Measurements from ENCODE around the gene FARP1.

Gene FARP1

DNA sequence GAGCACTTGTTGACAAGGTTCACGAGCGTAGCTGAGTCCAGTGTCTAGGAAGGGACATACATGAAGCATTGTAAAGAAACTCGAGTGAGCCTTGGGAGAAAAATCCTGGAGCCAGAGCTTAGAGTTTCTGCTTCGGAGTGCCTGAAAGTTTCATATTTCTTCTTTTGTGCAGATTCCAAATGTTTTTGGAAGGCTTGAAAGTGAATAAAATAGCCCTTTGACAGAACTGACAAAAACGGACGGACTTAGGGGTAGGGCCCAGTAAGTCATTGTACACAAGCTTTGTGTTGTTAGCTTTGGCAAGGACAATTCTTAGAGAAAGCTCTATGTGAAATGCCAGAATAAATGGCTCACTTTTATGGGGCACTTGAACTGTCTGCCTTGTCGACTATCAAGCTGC lies 31.4 kb downstream of the FARP1 start:
- no peak for DNase-seq

DNA sequence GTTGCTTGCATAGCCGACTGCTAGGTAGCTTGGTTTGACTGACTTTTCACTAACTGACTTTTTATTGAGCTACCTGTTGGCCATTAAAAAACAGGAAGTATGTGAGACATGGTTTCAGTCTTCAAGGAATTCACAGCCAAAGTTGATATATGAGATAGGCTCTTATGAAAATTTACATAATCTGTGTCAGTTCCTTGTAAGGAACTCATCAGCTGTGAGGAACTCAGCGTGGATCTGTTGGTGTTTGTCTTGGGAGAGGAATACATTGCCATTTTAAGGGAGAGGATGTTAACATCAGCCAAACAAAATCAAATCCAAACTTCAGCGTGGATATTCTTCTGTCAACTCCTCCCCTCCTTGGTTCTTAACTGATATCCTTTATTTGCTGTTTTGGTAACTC lies 32.1 kb downstream of the FARP1 start:
- DNase-seq: no peak

- no peak for DNase-seq
Observed at GRCh38 chr13:98175823-98176222, 32.9 kb downstream of the FARP1 start.

DNA sequence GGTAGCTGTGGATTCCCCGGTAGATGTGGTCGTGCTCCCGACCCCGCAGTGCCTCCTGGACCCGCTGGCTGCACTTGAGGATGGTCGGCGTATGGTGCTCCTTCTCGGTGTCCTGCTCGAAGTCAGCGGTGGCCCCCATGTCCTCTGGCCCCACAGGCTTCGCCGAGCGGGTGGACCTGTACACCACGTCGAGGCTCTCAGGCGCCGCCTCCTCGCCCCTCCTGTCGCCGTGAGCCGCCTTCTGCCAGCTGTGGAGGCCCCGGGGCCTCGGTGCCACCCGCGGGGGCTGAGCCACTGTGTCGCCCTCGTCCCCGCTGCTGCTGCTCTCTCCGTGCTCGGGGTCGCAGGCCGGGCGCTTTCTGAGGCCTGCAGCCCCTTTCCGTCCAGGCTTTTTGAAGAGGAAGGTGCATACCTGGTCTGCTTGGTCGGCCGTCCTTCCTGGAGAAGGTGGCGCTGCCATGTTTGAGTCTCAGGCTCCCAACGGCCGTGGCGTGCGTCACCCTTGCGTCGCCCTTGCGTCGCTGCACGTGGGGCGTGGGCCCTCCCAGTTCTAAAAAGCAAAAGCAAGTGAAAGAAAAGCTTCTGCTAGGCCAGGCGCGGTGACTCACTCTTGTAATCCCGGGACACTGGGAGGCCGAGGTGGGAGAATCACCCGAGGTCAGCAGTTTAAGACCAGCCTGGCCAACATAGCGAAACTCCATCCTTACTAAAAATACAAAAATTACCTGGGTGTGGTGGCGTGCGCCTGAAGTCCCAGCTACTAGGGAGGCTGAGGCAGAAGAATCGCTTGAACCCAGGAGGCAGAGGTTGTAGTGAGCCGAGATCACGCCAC lies 34.1 kb downstream of the FARP1 start, which contains the start of gene RNF113B:
Gene RNF113B, minus strand, starts transcription at position 493 of the 832 bp plus-strand sequence. Its CDS starts 33 bp downstream, at position 460.
- DNase-seq: no peak

- no peak for DNase-seq
Observed at GRCh38 chr13:98180092-98180491, 37.2 kb downstream of the FARP1 start.

DNA sequence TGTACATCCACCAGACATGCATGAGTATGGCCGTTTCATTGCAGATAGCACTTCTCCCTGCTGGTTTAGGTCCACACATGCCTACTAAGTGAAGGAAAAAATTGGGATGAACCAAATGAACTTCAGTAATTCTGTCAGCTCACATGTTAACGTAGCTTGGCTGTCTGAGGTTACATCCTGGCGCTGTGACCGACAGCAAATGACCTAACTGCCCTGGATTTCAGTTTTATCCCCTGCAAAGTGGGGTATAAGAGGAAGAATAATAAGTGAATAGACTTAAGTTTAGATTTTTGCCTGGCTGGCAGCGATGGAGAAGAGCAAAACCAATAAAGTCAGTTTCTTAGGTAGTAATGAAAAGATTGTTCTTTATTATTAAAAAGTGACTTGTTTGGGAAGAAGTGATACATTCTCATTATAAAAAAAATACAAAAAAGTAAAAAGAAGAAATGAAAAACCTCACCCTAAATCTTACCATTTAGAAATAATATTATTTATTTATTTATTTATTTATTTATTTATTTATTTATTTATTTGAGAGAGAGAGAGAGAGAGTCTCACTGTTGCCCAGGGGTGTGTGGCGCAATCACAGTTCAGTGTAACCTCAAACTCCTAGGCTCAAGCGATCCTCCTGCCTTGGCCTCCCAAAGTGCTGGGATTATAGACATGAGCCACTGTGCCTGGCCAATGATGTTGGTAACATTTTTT lies 38.4 kb downstream of the FARP1 start:
- no peak for DNase-seq

DNA sequence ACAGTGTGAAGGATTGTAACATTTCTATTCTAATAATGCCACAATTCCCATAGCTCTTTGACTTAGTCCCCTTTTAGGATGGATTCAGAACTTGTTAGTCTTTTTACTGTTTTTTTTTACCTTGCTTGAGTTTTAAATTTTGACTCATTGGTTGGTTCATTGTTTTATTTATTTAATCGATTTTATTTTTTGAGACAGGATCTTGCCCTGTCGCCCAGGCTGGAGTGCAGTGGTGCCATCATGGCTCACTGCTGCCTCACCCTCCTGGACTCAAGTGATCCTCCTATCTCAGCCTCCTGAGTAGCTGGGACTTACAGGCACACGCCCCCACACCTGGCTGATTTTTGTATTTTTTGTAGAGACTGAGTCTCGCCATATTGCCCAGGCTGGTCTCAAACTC lies 39.3 kb downstream of the FARP1 start:
- DNase-seq: no peak

DNA sequence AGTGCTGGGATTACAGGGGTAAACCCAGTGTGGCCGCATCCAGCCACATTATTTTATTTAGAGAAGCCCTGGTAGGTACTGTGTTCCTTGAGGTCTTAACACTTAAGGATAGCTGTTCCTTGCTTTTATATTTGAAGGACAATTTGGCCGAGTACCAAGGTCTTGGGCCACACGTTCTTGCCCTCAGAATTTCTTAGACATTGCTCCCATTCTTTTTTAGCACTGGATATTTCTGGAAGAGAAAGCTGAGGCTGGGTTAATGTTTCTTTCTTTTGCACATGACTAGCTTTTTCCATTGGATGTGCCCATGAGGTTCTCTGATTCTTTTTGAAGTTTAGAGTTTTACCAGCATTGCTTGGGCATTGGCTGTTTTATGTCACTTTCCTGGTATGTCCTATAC lies 39.7 kb downstream of the FARP1 start:
- DNase-seq: no peak

GRCh38 chr13:98184792-98185191 lies 41.9 kb downstream of the FARP1 start:
- no peak for DNase-seq

GRCh38 chr13:98187155-98187964 lies 44.5 kb downstream of the FARP1 start:
- no peak for DNase-seq

DNA sequence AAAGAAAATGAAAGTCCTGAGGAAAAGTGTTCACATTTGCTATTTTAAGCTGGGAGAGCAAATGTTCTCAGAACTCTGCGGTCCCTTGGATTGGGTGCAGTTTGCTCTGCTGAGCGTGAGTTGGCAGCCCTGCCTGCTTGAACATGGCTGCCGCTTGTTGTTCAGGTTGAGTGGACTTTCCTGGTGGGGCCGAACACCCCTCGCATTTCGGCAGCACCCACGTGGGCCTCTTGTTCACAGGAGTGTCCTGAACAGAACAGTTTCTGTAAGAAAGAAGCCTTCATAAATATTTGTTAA lies 45.0 kb downstream of the FARP1 start:
- DNase-seq: peak in 10 of 56 donors; percentile 5 to 31 (median 17)

GRCh38 chr13:98188544-98189166 lies 45.8 kb downstream of the FARP1 start:
- no peak for DNase-seq

DNA sequence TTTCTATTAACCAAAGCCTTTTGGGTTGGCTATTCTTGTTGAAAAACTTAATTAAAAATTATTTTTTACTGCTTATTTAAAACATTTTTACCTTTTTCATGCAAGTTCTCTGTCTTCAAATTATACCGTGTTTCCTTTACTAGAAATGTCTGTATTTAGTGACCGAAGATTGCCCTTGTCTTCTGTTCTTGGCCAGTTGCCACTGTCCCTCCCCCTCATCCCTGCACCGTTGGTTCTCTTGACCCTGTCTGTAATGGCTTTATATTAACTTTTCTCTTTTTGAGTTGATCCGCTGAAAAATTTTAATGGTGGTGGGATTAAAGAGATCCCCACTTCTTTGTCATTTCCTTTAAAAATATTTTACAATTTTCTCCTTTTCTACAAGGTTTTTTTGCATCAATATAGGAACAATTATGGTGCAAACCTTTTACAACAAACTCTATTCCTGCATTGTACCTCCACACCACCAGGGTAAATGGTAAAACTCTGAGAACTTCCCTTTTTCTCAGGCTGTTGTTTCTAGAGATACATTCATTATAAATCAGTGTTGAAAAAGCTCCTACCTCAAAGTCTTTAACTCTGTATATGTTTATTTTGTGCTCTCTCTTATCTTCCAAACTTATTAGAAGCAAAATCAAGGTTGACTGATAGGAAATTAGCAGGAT lies 47.1 kb downstream of the FARP1 start:
- DNase-seq: peak in 2 of 56 donors; percentile 19 to 27

DNA sequence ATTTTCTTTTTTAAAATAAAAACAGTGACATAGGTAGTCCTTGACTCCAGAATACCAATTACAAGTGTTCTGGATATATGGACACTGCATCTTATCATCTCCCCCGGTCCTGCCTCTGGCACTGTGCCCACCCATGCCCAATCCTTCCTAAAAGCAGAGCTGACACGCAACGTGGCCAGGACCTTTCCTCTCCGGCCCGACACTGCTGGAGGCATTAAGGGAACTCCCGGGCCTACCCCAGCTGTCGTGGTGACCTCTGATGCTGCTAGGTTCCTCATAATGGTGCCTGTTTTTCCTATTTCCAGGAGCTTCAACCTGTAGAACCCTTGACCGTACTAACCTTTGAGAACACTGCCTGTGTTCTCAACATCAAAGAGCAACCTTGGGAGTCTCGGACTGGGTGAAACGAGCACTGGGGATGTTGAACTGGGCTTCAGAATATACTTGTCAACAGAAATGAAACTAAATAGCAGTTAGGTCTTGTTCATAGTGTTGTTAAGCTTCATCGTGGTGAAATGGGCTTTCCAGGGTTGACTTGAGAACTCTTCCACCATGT lies 48.1 kb downstream of the FARP1 start:
- no peak for DNase-seq

DNA sequence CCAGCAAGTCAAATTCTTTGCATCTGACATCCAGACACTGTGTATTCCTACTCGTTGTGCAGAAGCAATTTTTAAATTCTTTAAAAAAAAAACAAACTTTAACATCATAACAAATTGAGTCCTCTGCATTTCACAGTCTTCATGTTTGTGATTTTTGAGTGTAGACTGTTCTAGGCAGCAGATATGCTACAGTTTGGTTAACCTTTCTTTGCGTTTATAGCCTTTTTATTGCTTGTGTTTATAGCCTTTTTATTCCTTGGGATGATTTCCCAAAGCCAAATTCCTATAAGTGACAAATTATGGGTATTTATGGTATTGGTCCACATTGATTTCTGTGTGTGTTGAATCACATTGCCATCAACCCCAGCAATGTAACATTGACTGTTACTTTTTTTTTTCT lies 49.1 kb downstream of the FARP1 start:
- no peak for DNase-seq

DNA sequence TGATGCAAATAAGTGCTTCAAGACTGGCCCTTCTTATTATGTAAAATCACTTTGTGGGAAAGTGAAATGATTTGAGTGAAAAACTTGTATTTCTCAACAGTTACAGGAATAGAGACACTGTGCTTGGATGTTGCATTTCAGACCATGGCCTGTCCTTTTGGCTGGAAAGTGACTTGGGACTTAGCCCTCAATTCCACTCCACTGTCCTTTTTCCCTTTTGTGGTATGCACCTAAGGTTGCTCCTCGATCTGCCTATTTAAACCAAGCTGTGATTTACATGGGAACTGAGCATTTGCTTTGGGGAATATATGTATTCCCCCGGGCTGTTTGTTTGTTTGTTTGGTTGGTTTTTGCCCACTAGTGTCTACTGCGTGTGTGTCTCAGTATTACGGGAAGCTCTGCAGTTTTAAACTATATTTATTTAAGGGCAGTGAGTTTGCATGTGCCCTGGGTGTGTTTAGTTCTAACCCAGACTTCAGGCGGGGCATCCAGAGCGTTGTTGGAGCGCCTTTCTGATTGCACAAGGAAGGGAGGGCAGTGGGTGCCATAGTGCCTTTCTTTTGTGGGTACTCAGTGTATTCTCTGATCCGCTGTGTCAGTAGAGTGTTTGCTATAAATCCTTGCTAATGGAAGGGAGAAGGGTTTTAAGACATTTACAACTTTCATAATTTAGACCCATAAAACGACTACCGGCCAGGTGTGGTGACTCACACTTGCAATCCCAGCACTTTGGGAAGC lies 52.3 kb downstream of the FARP1 start:
- no peak for DNase-seq

DNA sequence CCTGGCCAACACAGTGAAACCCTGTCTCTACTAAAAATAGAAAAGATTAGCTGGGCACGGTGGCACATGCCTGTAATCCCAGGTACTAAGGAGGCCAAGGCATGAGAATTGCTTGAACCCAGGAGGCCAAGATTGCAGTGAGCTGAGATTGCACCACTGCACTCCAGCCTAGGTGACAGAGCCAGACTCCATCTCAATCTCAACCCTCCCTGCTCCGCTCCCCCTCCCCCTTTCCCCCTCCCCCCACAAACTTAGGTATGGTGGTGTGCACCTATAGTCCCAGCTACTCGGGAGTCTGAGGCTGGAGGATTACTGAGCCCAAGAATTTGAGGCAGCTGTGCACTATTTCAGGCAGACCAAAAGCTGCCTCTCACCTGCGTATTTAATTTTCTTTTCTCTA lies 55.8 kb downstream of the FARP1 start:
- no peak for DNase-seq

DNA sequence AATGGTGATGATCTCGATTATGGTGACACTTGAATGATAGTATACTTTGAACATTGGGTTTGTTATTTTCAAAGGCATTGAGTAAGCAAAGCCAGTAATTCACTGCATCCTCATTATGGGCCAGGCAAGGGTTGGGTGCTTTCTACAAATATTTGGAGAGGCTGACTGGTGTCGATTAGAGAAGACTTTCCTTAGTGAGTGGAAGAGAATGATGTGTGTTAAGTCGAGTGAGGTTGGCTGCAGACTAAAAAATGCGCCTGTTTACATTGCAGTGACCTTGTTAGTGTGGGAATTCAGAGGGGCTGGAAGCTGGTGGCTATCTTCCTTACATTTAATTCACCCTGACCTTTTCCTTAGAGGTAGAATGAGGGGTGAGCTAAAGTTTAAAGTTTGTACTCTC lies 56.6 kb downstream of the FARP1 start:
- no peak for DNase-seq

DNA sequence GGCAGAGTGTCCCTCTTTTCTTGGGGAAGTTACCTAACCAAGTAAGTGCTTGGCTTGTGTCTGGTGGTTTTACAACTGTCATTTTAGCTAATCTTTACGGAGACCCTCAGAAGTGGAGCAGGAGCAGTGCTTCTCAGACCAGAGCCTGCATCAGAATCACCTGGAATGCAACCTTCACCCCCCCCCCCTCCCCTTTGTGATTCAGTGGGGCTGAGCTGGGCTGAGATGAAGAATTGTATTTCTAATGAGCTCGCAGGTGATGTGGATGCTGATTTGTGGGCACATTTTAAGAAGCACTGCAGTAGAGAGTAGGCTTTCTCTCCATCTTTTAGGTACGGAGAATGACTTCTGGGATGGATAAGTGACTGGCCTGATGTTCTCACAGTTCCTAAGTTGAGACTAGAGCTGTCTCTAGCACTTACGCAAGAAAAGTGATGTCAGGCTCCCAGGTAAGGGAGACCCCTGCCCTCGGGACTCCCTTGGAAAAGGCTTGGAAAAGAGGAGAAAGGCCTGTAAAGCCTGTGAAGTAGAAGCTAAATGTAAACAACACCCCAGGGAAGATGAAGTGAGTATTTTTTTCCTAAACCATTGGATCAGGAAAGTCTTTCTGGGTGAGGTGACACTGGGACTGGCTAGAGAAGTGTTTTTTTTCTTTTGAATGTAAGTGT lies 57.5 kb downstream of the FARP1 start:
- DNase-seq: no peak
